SK-MEL-5 (cell line): ENCODE results near the gene IQCM. TPM values are rescaled to one million over a fixed set of nuclear protein-coding genes. Genes with fewer than 3 reads are reported as not detected.
"Not testable (repeated sequence)": the region's sequence is repeated elsewhere in the genome, so short reads cannot be mapped to it uniquely, and the experiment has no call there.

Source experiments
- DNase-seq: peaks from one replicate; pipeline ENCODE4 v3.0.0-alpha.2; 2016; ENCODE audit warnings: low read depth, low spot score
- in situ Hi-C: cut with HindIII; loops from 2 replicates; pipeline ENCODE4 v1.10.0; 2016; ENCODE audit warnings: low sequenced_read_pairs, high pct_unique_total_duplicates, low pct_unique_long_range_greater_than_20kb
- total RNA-seq: library from RNA; depleted of rRNA; stranded (reverse); fragments of >200 nt; shearing (Covaris generic); gene quantifications from 2 replicates; pipeline ENCODE4 v1.2.3, GENCODE V29; 2014

IQCM gene
- total RNA-seq, 1 experiment from 2014 or later: not detected

GRCh38 chr4:149549911-149550310, 265.7 kb downstream of the IQCM start:
- peak; percentile 66 for DNase-seq
- in situ Hi-C loops: no loop called here

GRCh38 chr4:149534779-149535178, 280.9 kb downstream of the IQCM start:
- in situ Hi-C loops: no loop called here
- no peak for DNase-seq

GRCh38 chr4:149531861-149532260, 283.8 kb downstream of the IQCM start:
- DNase-seq: no peak

GRCh38 chr4:149523039-149523438, 292.6 kb downstream of the IQCM start:
- in situ Hi-C loops: no loop called here
- no peak for DNase-seq

More at GRCh38 chr4:149531861-149532260, 283.8 kb downstream of the IQCM start:
- in situ Hi-C loops: no loop called here

- in situ Hi-C loops: no loop called here
- DNase-seq: no peak
Observed at GRCh38 chr4:149521611-149522425, 293.8 kb downstream of the IQCM start.

GRCh38 chr4:149518471-149518870, 297.2 kb downstream of the IQCM start:
- no peak for DNase-seq
- in situ Hi-C loops: no loop called here

- no peak for DNase-seq
- in situ Hi-C loops: no loop called here
Observed at GRCh38 chr4:149513081-149513480, 302.6 kb downstream of the IQCM start.

GRCh38 chr4:149512501-149512900, 303.1 kb downstream of the IQCM start:
- in situ Hi-C loops: no loop called here
- no peak for DNase-seq

GRCh38 chr4:149511558-149512298, 303.9 kb downstream of the IQCM start:
- DNase-seq: no peak
- in situ Hi-C loops: no loop called here

GRCh38 chr4:149507309-149507708, 308.3 kb downstream of the IQCM start:
- DNase-seq, in situ Hi-C loops: not testable (repeated sequence)

- DNase-seq: peak; percentile 50
- in situ Hi-C loops: no loop called here
Observed at GRCh38 chr4:149500806-149501205, 314.8 kb downstream of the IQCM start.

GRCh38 chr4:149499726-149500125, 315.9 kb downstream of the IQCM start:
- peak; percentile 96 for DNase-seq
- in situ Hi-C loops: no loop called here

- in situ Hi-C loops: no loop called here
Observed at GRCh38 chr4:149498246-149498645, 317.4 kb downstream of the IQCM start.

GRCh38 chr4:149493492-149493891, 322.2 kb downstream of the IQCM start:
- no peak for DNase-seq
- in situ Hi-C loops: no loop called here

More at GRCh38 chr4:149498246-149498645, 317.4 kb downstream of the IQCM start:
- DNase-seq: no peak

- in situ Hi-C loops: no loop called here
- no peak for DNase-seq
Observed at GRCh38 chr4:149489321-149489720, 326.3 kb downstream of the IQCM start.

GRCh38 chr4:149486861-149487260, 328.8 kb downstream of the IQCM start:
- in situ Hi-C loops: no loop called here

GRCh38 chr4:149468669-149469068, 347.0 kb downstream of the IQCM start:
- in situ Hi-C loops, DNase-seq: not testable (repeated sequence)

More at GRCh38 chr4:149486861-149487260, 328.8 kb downstream of the IQCM start:
- no peak for DNase-seq

- in situ Hi-C loops: no loop called here
- no peak for DNase-seq
Observed at GRCh38 chr4:149466446-149466845, 349.2 kb downstream of the IQCM start.

- in situ Hi-C loops: no loop called here
- DNase-seq: no peak
Observed at GRCh38 chr4:149465955-149466354, 349.7 kb downstream of the IQCM start.
